Central memory CD8-positive, alpha-beta T cell (primary cell): Measurements from ENCODE around the gene S100A6.
"Not testable (repeated sequence)": the region's sequence is repeated elsewhere in the genome, so short reads cannot be mapped to it uniquely, and the experiment has no call there.

ENCODE experiments used
- ATAC-seq: fragments of 150-1000 bp; cut with Tn5 transposase; replicated peaks from 2 replicates; pipeline ENCODE4 v1.10.0; 2022; ENCODE audit warnings: mild to moderate bottlenecking, moderate FRiP score, moderate number of reproducible peaks; ENCODE audit not compliant: poor library complexity, severe bottlenecking; ENCODE audit errors: extremely low read depth
- DNase-seq, 2 donors: peaks; one replicate each; pipeline ENCODE4 v3.0.0; 2021; ENCODE audit warnings: low spot score in 2 of 2
- H3K27ac Mint-ChIP-seq: one replicate; pipeline ENCODE4 v1.8.0; 2022; ENCODE audit warnings: low read depth, mild to moderate bottlenecking, moderate library complexity, mixed read lengths
- H3K27me3 Mint-ChIP-seq: one replicate; pipeline ENCODE4 v1.8.0; 2022; ENCODE audit warnings: mixed read lengths
- H3K36me3 Mint-ChIP-seq: one replicate; pipeline ENCODE4 v1.8.0; 2022; ENCODE audit warnings: mild to moderate bottlenecking, moderate library complexity, mixed read lengths; ENCODE audit not compliant: insufficient read depth
- H3K4me1 Mint-ChIP-seq: one replicate; pipeline ENCODE4 v1.8.0; 2022; ENCODE audit warnings: mixed read lengths
- H3K4me3 Mint-ChIP-seq: one replicate; pipeline ENCODE4 v1.8.0; 2022; ENCODE audit warnings: mild to moderate bottlenecking, moderate library complexity, mixed read lengths
- H3K9me3 Mint-ChIP-seq: one replicate; pipeline ENCODE4 v1.8.0; 2022; ENCODE audit warnings: mixed read lengths

Gene S100A6

DNA sequence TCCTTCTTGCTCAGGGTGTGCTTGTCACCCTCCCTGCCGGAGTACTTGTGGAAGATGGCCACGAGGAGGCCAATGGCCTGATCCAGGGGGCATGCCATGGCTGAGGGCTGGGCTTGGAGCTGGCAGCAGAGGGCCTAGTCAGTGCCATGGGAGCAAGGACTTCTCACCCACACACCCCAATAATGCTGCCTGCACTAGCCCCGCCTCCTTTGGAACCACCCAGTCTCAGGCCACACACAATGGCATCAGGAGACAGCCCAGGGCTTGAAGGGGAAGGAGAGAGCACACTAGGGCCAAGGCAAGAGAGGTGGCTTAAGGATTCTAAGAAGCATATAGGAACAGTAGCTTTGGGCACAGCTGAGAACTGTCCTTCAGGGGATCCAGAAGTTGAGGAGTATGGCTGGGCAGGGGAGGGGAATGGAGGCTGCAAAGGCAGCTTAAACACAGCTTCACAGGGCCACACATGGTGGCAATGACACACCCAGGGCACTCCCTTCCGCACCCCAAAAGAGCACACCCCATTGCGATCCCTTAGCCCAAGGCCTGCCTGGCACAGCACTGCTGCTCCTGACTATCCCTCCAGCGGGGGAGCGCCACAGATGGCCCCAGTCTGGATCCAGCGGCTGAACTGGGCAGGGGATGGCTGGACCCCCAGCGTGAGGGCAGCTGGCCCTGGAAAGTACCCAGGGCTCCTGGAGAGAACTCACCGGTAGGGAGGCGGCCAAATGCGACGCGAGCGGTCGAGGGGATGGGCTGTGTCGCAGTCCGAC, at the start of gene S100A6:
Gene S100A6 (minus strand): TSS at position 750 of the 770 bp plus-strand sequence. CDS start 652 bp downstream, at position 98.
- H3K9me3 Mint-ChIP-seq = no peaks in the 10 kb centered on the region
- H3K27ac Mint-ChIP-seq = peak within 1 kb of the TSS; percentile 93
- DNase-seq (no peak), ATAC-seq (peak; percentile 55)
- H3K36me3 Mint-ChIP-seq = peaks cover 18% of the 10 kb centered on the region
- H3K4me1 Mint-ChIP-seq = peaks cover 64% of the 10 kb centered on the region
- peak within 1 kb of the TSS; percentile 91 for H3K4me3 Mint-ChIP-seq
- H3K27me3 Mint-ChIP-seq = no peaks in the 10 kb centered on the region

DNA sequence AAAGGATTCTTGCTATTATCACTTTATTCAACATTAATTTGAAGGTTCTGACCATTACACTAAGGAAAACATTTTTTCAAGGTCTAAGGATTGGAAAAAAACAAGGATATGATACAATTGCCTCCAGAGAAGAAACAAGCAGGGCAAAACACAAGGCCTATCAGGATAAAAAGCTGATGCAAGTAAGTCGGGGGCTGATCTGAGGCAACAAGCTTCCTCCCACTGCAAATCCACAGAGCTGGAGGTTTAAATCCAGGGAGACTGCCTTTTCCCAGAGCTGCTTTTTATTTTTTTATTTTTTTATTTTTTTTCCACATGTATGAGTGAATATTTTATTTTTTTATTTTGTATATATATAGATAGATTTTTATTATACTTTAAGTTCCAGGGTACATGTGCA, 49.2 kb upstream of the S100A6 start:
- peaks cover 32% of the 10 kb centered on the region for H3K27me3 Mint-ChIP-seq
- ATAC-seq (no peak), DNase-seq (no peak)
- no peaks in the 10 kb centered on the region for H3K4me1 Mint-ChIP-seq
- H3K4me3 Mint-ChIP-seq = no peak overlapping the region
- H3K27ac Mint-ChIP-seq = no peak overlapping the region
- no peaks in the 10 kb centered on the region for H3K9me3 Mint-ChIP-seq
- peaks cover 2% of the 10 kb centered on the region for H3K36me3 Mint-ChIP-seq

DNA sequence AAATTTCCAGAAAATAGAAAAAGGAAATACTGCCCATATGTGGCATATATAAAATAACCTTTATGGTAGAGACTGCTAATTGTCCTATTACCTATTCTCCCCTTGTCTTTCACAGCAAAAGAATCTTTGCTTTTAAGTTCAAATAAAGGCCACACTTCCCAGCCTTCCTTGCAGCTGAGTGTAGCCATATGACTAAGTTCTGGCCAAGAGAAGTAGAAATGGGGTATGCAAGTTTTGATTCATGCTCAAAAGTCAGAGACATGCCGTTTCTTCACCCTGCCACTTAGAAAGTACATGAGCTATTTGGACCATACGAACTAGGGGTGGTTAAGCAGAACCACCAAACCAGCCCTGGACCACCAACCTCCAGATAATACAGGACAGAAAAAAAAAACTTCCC, 48.2 kb upstream of the S100A6 start:
- Mint-ChIP-seq H3K4me3 (no peak overlapping the region), H3K27ac (no peak overlapping the region), H3K36me3 (peaks cover 2% of the 10 kb centered on the region), H3K27me3 (peaks cover 40% of the 10 kb centered on the region), H3K9me3 (no peaks in the 10 kb centered on the region), H3K4me1 (no peaks in the 10 kb centered on the region)
- no peak for DNase-seq
- ATAC-seq = no peak

DNA sequence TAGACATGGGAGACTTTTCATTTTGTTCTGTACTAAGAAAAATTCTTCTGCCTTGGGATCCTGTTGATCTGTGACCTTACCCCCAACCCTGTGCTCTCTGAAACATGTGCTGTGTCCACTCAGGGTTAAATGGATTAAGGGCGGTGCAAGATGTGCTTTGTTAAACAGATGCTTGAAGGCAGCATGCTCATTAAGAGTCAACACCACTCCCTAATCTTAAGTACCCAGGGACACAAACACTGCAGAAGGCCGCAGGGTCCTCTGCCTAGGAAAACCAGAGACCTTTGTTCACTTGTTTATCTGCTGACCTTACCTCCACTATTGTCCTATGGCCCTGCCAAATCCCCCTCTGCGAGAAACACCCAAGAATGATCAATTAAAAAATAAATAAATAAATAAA, 47.7 kb upstream of the S100A6 start:
- not testable (repeated sequence) for ATAC-seq, H3K9me3 Mint-ChIP-seq, H3K27ac Mint-ChIP-seq, DNase-seq, H3K4me3 Mint-ChIP-seq, H3K4me1 Mint-ChIP-seq, H3K36me3 Mint-ChIP-seq
- peaks cover 45% of the 10 kb centered on the region for H3K27me3 Mint-ChIP-seq

DNA sequence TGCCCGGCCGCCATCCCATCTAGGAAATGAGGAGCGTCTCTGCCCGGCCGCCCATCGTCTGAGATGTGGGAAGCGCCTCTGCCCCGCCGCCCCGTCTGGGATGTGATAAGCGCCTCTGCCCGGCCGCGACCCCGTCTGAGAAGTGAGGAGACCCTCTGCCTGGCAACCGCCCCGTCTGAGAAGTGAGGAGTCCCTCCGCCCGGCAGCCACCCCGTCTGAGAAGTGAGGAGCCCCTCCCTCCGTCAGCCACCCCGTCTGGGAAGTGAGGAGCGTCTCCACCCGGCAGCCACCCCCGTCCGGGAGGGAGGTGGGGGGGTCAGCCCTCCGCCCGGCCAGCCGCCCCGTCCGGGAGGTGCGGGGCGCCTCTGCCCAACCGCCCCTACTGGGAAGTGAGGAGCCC, 47.0 kb upstream of the S100A6 start:
- ATAC-seq, H3K36me3 Mint-ChIP-seq, H3K4me1 Mint-ChIP-seq, DNase-seq, H3K4me3 Mint-ChIP-seq, H3K9me3 Mint-ChIP-seq, H3K27ac Mint-ChIP-seq: not testable (repeated sequence)
- peaks cover 52% of the 10 kb centered on the region for H3K27me3 Mint-ChIP-seq

DNA sequence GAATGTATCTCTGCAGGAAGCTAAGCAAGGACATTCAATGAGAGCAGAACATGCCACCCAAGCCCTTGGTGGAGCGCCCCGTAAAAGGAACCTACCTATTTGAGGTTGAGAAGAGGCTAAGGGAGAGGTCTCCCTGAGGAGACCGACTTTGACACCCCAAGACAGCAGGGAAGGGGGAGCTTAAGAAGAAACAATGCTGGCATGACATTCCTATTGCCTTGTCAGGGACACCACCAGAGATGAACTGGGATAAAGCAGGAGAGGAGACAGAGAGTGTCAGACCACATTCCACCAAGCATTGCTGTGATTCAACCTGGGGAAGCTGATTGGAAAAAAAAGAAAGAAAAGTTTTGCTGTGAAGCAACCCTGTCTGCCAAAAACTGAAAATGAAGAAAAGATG, 43.1 kb upstream of the S100A6 start:
- Mint-ChIP-seq H3K27me3 (peaks cover 37% of the 10 kb centered on the region), H3K4me1 (no peaks in the 10 kb centered on the region), H3K27ac (no peak overlapping the region), H3K4me3 (no peak overlapping the region), H3K9me3 (no peaks in the 10 kb centered on the region), H3K36me3 (peaks cover 2% of the 10 kb centered on the region)
- DNase-seq (no peak), ATAC-seq (no peak)

DNA sequence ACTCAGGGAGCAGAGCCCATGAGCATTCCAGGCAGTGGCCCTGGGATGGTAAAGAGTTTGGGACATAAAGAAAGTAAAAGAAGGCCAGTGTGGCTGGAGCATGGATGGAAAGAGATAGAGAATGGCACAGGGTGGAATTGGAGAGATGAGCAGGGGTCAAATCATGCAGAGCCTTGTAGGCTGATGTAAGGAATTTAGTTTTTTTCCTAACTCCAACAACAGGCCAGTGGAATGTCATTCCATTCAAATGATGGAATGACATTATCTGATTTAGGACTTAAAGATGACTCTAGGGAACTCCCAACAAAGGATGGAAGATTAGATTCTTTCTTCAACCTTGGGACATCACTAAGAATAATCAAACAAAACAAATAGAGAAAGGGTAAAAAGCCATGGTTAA, 42.7 kb upstream of the S100A6 start:
- ATAC-seq (no peak), DNase-seq (no peak)
- Mint-ChIP-seq H3K4me3 (no peak overlapping the region), H3K27ac (no peak overlapping the region), H3K27me3 (peaks cover 35% of the 10 kb centered on the region), H3K36me3 (peaks cover under 1% of the 10 kb centered on the region), H3K4me1 (no peaks in the 10 kb centered on the region), H3K9me3 (no peaks in the 10 kb centered on the region)

DNA sequence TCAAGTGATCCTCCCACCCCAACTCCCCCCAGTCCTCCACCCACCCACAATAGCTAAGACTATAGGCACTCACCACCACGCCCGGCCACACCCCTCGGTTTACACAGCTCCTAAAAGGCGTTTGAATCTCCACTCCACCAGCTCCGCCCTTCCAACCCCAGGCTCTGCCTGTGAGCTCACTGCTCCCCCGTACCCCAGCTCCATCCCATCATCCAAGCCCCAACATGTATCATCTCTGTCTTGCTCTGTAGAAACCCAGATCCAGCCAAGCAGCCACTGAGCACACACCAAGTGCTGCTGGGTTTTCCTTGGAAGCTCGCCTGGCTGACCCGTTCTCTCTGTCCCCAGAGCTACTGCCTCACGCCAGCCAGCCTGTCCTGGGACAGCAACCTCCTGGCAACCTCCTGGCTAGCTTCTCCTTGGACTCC, 41.8 kb upstream of the S100A6 start:
- no peaks in the 10 kb centered on the region for H3K9me3 Mint-ChIP-seq
- H3K4me1 Mint-ChIP-seq = no peaks in the 10 kb centered on the region
- H3K27me3 Mint-ChIP-seq = peaks cover 35% of the 10 kb centered on the region
- ATAC-seq (no peak), DNase-seq (no peak)
- H3K4me3 Mint-ChIP-seq = no peak overlapping the region
- H3K36me3 Mint-ChIP-seq = no peaks in the 10 kb centered on the region
- no peak overlapping the region for H3K27ac Mint-ChIP-seq

DNA sequence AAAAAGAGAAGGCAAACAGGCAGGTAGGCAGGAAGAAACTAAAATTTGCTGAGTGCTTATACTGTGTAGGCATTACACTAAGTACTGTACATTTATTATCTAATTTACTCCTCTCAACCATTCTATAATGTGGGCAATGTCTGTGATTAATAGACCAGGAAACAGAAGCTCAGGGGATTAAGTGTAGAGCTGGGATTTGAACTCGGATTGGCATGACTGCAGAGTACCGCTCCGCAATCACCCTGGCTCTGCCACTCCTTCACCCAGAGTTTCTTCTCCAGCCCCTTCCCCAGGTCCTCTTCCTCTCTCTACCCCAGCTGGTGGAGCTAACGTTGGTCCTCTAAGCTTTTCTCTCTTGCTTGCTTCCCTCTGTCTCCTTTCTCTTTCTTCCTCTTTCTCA, 41.3 kb upstream of the S100A6 start:
- DNase-seq = no peak
- no peak overlapping the region for H3K4me3 Mint-ChIP-seq
- ATAC-seq = no peak
- H3K9me3 Mint-ChIP-seq = no peaks in the 10 kb centered on the region
- no peak overlapping the region for H3K27ac Mint-ChIP-seq
- H3K36me3 Mint-ChIP-seq = no peaks in the 10 kb centered on the region
- peaks cover 35% of the 10 kb centered on the region for H3K27me3 Mint-ChIP-seq
- H3K4me1 Mint-ChIP-seq = no peaks in the 10 kb centered on the region

DNA sequence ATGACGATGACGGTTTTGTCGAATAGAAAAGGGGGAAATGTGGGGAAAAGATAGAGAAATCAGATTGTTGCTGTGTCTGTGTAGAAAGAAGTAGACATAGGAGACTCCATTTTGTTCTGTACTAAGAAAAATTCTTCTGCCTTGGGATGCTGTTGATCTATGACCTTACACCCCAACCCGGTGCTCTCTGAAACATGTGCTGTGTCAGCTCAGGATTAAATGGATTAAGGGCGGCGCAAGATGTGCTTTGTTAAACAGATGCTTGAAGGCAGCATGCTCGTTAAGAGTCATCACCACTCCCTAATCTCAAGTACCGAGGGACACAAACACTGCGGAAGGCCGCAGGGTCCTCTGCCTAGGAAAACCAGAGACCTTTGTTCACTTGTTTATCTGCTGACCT, 39.7 kb upstream of the S100A6 start:
- not testable (repeated sequence) for H3K36me3 Mint-ChIP-seq, H3K4me1 Mint-ChIP-seq, DNase-seq, ATAC-seq, H3K9me3 Mint-ChIP-seq, H3K27ac Mint-ChIP-seq, H3K4me3 Mint-ChIP-seq
- H3K27me3 Mint-ChIP-seq = peaks cover 45% of the 10 kb centered on the region

DNA sequence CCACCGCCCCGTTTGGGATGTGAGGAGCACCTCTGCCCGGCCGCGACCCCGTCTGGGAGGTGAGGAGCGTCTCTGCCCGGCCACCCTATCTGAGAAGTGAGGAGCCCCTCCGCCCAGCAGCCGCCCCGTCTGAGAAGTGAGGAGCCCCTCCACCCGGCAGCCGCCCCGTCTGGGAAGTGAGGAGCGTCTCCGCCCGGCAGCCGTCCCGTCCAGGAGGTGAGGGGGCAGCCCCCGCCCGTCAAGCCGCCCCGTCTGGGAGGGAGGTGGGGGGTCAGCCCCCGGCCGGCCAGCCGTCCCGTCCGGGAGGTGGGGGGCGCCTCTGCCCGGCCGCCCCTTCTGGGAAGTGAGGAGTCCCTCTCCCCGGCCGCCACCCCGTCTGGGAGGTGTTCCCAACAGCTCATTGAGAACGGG, 39.3 kb upstream of the S100A6 start:
- DNase-seq, H3K4me1 Mint-ChIP-seq, H3K9me3 Mint-ChIP-seq, ATAC-seq, H3K27ac Mint-ChIP-seq, H3K36me3 Mint-ChIP-seq, H3K4me3 Mint-ChIP-seq: not testable (repeated sequence)
- peaks cover 49% of the 10 kb centered on the region for H3K27me3 Mint-ChIP-seq

DNA sequence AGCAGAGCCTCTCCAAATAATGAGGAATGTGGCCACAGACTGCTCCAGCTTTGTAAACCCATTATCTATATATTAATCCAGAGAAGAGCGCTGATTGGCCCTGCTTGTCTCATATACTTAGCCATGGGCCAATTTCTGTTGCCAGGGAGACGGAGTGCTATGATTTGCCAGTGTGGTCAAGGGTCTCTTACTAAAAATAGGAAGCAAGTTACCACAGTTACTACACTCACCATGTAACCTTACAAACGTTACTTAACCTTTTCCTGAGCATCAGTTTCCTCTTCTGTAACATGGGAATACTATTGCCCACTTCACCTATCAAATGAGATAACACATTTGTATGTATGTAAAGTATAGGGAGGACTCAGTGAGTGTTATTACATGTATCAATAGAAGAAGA, 37.6 kb upstream of the S100A6 start:
- no peak for ATAC-seq
- H3K9me3 Mint-ChIP-seq = no peaks in the 10 kb centered on the region
- H3K4me1 Mint-ChIP-seq = peaks cover 6% of the 10 kb centered on the region
- peaks cover 2% of the 10 kb centered on the region for H3K36me3 Mint-ChIP-seq
- H3K4me3 Mint-ChIP-seq = no peak overlapping the region
- DNase-seq = no peak
- peaks cover 40% of the 10 kb centered on the region for H3K27me3 Mint-ChIP-seq
- H3K27ac Mint-ChIP-seq = no peak overlapping the region

DNA sequence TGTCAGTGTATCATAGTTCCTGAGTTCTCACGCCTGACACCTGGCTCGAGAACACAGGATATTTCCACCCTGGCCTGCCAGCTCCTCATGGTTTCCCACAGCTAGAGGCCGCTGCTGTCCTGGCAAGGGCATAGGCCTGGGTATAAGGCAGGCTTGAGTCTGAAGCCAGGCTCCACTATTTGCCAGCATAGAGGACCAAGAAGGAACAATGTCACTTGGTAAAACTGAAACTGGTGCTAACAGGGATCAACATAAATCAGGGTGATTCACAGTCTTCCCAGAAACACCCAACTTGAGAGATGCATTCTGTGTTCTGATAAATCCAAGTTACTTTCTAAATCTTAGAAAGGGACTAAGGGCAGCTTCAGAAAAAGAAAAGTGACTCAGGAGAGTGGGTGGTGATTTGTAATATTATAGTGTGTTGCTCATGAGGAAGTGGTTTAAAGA, 36.8 kb upstream of the S100A6 start:
- ATAC-seq (peak; percentile 77), DNase-seq (no peak)
- no peaks in the 10 kb centered on the region for H3K9me3 Mint-ChIP-seq
- peaks cover 32% of the 10 kb centered on the region for H3K27me3 Mint-ChIP-seq
- peaks cover 12% of the 10 kb centered on the region for H3K4me1 Mint-ChIP-seq
- H3K27ac Mint-ChIP-seq = no peak overlapping the region
- H3K36me3 Mint-ChIP-seq = peaks cover 2% of the 10 kb centered on the region
- no peak overlapping the region for H3K4me3 Mint-ChIP-seq
